GM12801 (cell line): ENCODE data around the gene EDN3.

Experiments used
- CTCF ChIP-seq: IDR thresholded peaks from one replicate; pipeline ENCODE4 v1.5.1; 2011; ENCODE audit warnings: control low read depth; ENCODE audit not compliant: insufficient read length; ENCODE audit errors: extremely low read depth

Gene EDN3

GRCh38 chr20:59320854-59321647 is 20.6 kb downstream of the EDN3 start:
- TF ChIP-seq CTCF, result no peak

- no peak for TF ChIP-seq CTCF
These were observed 21.7 kb downstream of the EDN3 start for GRCh38 chr20:59322081-59322480.

GRCh38 chr20:59322585-59323454 is 22.4 kb downstream of the EDN3 start:
- TF ChIP-seq CTCF, result no peak

GRCh38 chr20:59323731-59324130 is 23.3 kb downstream of the EDN3 start:
- no peak for TF ChIP-seq CTCF

GRCh38 chr20:59324521-59325141 is 24.2 kb downstream of the EDN3 start:
- no peak for TF ChIP-seq CTCF

- no peak for TF ChIP-seq CTCF
These were observed 24.7 kb downstream of the EDN3 start for GRCh38 chr20:59325142-59325523.

- no peak for TF ChIP-seq CTCF
These were observed 25.8 kb downstream of the EDN3 start for GRCh38 chr20:59326188-59326587.
